A549 (cell line): Measurements from ENCODE around the gene TRAPPC2L. TPM values are rescaled to one million over a fixed set of nuclear protein-coding genes. Genes with fewer than 3 reads are reported as not detected.

Experiments used
- ATAC-seq, 2 experiments: fragments of 200-7000 bp in 1 of 2; fragments of >200 bp in 1 of 2; cut with Nextera tagmentation in 1 of 2; cut with Tn5 transposase in 1 of 2; 3 replicates each; pipeline versions ENCODE4 v1.8.0 to v1.9.1; 2018 to 2020; ENCODE audit warnings: mild to moderate bottlenecking in 1 of 2, moderate library complexity in 1 of 2
- CTCF ChIA-PET: fragments of 300-600 bp; sonication (Branson Sonifier 250); formaldehyde crosslinking; extraction: SDS; loops from one replicate; lab custom pipeline; 2021; ENCODE audit warnings: antibody characterized with exemption, inconsistent platforms; lab: Yijun Ruan, JAX
- POLR2A ChIA-PET: fragments of 350-600 bp; formaldehyde crosslinking; extraction: SDS; loops from one replicate; lab custom pipeline; 2021; ENCODE audit warnings: antibody characterized with exemption, inconsistent platforms; lab: Yijun Ruan, JAX
- DNase-seq, 2 experiments: peaks; one replicate each; pipeline versions ENCODE4 v3.0.0 to v3.0.0-alpha.2; 2011 to 2016; ENCODE audit warnings: low read depth in 1 of 2, low spot score in 1 of 2
- FAIRE-seq: peaks from 2 replicates; lab custom pipeline; 2011; peaks lifted over from hg19 to GRCh38; lab: Jason Lieb, UNC
- H3K27ac ChIP-seq, 2 experiments: fragments of >200 bp; sonication (Bioruptor Twin); formaldehyde crosslinking; 3 replicates each; pipeline ENCODE4 v1.5.1; 2016 to 2017
- H3K4me1 ChIP-seq: fragments of >200 bp; sonication (Bioruptor Twin); formaldehyde crosslinking; 3 replicates; pipeline ENCODE4 v1.6.1; 2016
- H3K4me2 ChIP-seq: fragments of >200 bp; sonication (Bioruptor Twin); formaldehyde crosslinking; 3 replicates; pipeline ENCODE4 v1.6.1; 2016
- H3K4me3 ChIP-seq: fragments of >200 bp; sonication (Bioruptor Twin); formaldehyde crosslinking; 3 replicates; pipeline ENCODE4 v1.5.1; 2016
- H3K9me3 ChIP-seq: fragments of >200 bp; sonication (Bioruptor Twin); formaldehyde crosslinking; 3 replicates; pipeline ENCODE4 v1.6.1; 2016
- CHD4 ChIP-seq: fragments of 200-600 bp; sonication (generic); IDR thresholded peaks from 2 replicates; pipeline ENCODE4 v1.6.1; 2016; ENCODE audit warnings: antibody characterized with exemption, mild to moderate bottlenecking, borderline replicate concordance
- ESRRA ChIP-seq: fragments of 150-350 bp; IDR thresholded peaks from 2 replicates; pipeline ENCODE4 v1.6.1; 2014; ENCODE audit warnings: mild to moderate bottlenecking, low read length, borderline replicate concordance
- FOSL2 ChIP-seq, 2 experiments: fragments of 450-650 bp in 1 of 2; fragments of >200 bp in 1 of 2; sonication (Bioruptor Twin) in 1 of 2; formaldehyde crosslinking; IDR thresholded peaks; 2 replicates each; pipeline versions ENCODE4 v1.5.0 to v1.6.1; 2016 to 2020; ENCODE audit warnings: mild to moderate bottlenecking in 1 of 2, moderate library complexity in 1 of 2
- HOXA7 ChIP-seq: fragments of 250-450 bp; sonication (Bioruptor Pico); IDR thresholded peaks from 2 replicates; pipeline ENCODE4 v1.5.0; 2020; ENCODE audit warnings: mild to moderate bottlenecking, moderate library complexity
- JUN ChIP-seq, 2 experiments: fragments of >200 bp; sonication (Bioruptor Twin); formaldehyde crosslinking; IDR thresholded peaks; 2 replicates in 1 of 2; 3 replicates in 1 of 2; pipeline ENCODE4 v1.6.1; 2016 to 2017
- KDM5A ChIP-seq: fragments of 200-600 bp; sonication (generic); IDR thresholded peaks from 2 replicates; pipeline ENCODE4 v1.6.1; 2016; ENCODE audit warnings: antibody characterized with exemption, mild to moderate bottlenecking
- MAFK ChIP-seq: fragments of 450-650 bp; IDR thresholded peaks from 2 replicates; pipeline ENCODE4 v1.6.1; 2014; ENCODE audit not compliant: partially characterized antibody
- MYC ChIP-seq: IDR thresholded peaks from 2 replicates; pipeline ENCODE4 v1.6.1; 2012; ENCODE audit warnings: mild to moderate bottlenecking, inconsistent platforms, low read length, improper control_type of control experiment, borderline replicate concordance
- NPAS2 ChIP-seq: fragments of 250-450 bp; sonication (Bioruptor Pico); IDR thresholded peaks from 2 replicates; pipeline ENCODE4 v1.8.0; 2022; ENCODE audit warnings: mild to moderate bottlenecking, moderate library complexity, borderline replicate concordance
- NR3C1 ChIP-seq: fragments of >200 bp; sonication (Bioruptor Twin); formaldehyde crosslinking; IDR thresholded peaks from 3 replicates; pipeline ENCODE4 v1.6.1; 2017
- PHF8 ChIP-seq: fragments of 200-600 bp; sonication (generic); IDR thresholded peaks from 2 replicates; pipeline ENCODE4 v1.6.1; 2016; ENCODE audit warnings: low read depth, mild to moderate bottlenecking, antibody characterized with exemption, moderate library complexity, borderline replicate concordance
- POLR2A ChIP-seq: IDR thresholded peaks from 2 replicates; pipeline ENCODE4 v1.6.1; 2012; ENCODE audit warnings: mild to moderate bottlenecking, low read length
- RAD21 ChIP-seq, 2 experiments: fragments of >200 bp in 1 of 2; sonication (Bioruptor Twin) in 1 of 2; formaldehyde crosslinking in 1 of 2; IDR thresholded peaks in 1 of 2; conservative IDR thresholded peaks in 1 of 2; 2 replicates in 1 of 2; 3 replicates in 1 of 2; pipeline ENCODE4 v1.6.1; 2012 to 2018; ENCODE audit warnings: inconsistent platforms in 1 of 2
- ZFP36 ChIP-seq: fragments of 450-650 bp; IDR thresholded peaks from 2 replicates; pipeline ENCODE4 v1.6.1; 2014; ENCODE audit warnings: borderline replicate concordance; ENCODE audit not compliant: partially characterized antibody
- WGBS: methylation state at CpG from one replicate; pipeline ENCODE4 v1.1.6; 2017; ENCODE audit errors: missing lambda C conversion rate; 5-methylcytosine and 5-hydroxymethylcytosine counted together
- polyA plus RNA-seq, 4 experiments: library from polyadenylated mRNA; depleted of rRNA in 3 of 4; stranded (reverse); fragments of >200 nt; fragmentation: RNase III in 1 of 4; extraction: RNeasy Plus Mini Kit Qiagen cat#74134 plus additional on column Dnase treatment in 1 of 4; gene quantifications; 2 replicates in 3 of 4; 3 replicates in 1 of 4; pipeline ENCODE4 v1.2.3, GENCODE V29; 2011 to 2017
- TF ChIP-seq, protein P1 (sequence below): IDR thresholded peaks from 2 replicates; pipeline ENCODE4 v1.6.1; 2012
- TF ChIP-seq, protein P2 (sequence below): fragments of >200 bp; sonication (Bioruptor Twin); formaldehyde crosslinking; IDR thresholded peaks from 2 replicates; pipeline ENCODE4 v1.6.1; 2016
- TF ChIP-seq, protein P3 (sequence below): fragments of 250-450 bp; sonication (Bioruptor Pico); IDR thresholded peaks from 2 replicates; pipeline ENCODE4 v1.5.0; 2021; ENCODE audit warnings: mild to moderate bottlenecking, moderate library complexity, borderline replicate concordance

The TRAPPC2L gene
- polyA plus RNA-seq, 2 of the 4 experiments (the other 2 are of a cell fraction) = 70.3 to 80.2 TPM

DNA sequence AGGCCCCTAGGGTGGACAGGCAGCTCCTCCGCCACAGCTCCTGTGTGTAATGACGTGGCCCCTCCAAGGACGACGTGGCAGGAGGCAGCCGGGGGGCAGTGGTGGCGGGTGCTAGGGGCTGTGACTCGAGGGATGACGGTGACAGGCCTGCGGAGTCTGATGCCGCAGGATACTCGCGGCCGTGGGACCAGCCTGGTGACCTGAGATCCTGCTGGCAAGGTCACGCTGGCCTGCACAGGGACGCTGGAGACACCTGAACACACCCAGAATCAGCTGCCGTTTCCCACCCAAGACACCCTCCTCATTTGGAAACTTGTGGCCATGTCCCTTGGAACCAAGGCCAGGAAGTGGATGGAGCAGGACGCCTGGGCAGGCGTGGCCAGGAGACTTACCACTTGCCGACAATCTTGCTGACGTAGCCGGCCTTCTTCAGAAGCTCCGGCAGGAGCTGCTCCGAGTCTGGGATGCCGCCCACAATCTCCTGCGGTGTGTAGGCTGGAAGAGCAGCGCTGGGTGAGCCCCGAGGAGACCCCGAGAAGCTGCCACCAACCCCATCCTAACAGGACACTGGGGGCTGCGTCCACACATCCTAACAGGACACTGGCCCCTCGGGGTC, 16.2 kb upstream of the TRAPPC2L start (continued):
- TF ChIP-seq MAFK = no peak
- TF ChIP-seq, all 56 proteins: peak for 0

DNA sequence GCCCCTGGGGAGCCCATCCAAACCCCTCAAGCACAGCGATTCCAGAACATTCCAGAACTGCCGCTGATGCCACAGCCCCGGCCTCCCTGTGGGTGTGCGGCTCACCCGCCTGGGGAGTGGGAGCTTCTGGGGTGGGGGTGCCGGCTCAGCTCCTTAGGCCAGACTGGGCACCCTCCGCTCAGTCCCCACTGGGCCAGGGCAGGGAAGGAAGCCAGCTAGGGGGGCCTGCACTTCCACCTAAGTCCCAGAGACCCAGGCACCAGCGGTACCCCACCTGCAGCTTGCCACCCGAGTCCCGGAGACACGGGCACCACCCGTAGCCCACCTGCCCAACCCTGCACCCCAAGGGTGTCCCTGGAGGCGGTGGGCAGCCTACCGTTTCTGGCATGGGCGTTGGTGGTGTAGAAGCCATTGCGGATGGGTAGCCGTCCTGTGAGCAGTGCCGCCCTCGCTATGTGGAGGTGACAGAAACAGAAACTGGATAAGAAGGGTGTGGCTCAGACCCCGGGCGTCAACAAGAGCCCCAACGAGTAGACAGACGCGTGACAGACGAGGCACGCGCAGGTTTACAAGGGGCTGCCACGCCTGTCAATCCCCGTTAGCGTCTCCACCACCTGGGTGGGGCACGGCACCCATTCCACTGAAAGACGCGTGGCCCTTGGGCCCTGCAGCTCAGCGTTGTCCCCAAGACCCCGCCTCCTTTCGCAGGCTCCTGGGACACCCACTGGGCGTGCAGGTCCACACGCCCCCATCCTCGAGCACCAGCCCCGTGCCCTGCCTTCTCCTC, 15.2 kb upstream of the TRAPPC2L start:
- ChIA-PET CTCF (interaction anchor here (0.9 to 2.2 kb wide), 3 partner anchors 15 to 104 kb away, joined by 3 to 8 read pairs (median 4); partner anchors contain the start of genes GALNS and TRAPPC2L), POLR2A (no interaction called here)
- Histone ChIP-seq H3K4me1 (no peaks in the 10 kb centered on the region), H3K27ac (no peak overlapping the region), H3K9me3 (no peaks in the 10 kb centered on the region)
- WGBS = 91% methylated on average over 37 of the region's 40 CpGs
- FAIRE-seq (no peak), DNase-seq (no peak)
- TF ChIP-seq NPAS2 (CRISPR knock-in tag) = no peak
- no peak for TF ChIP-seq FOSL2 (IDR thresholded peaks at IDR 0.05)
- TF ChIP-seq FOSL2 (CRISPR knock-in tag; IDR thresholded peaks at IDR 0.05) = no peak
- no peak for TF ChIP-seq NR3C1
- TF ChIP-seq POLR2A = no peak
- TF ChIP-seq HOXA7 (CRISPR knock-in tag) = no peak
- no peak for TF ChIP-seq PHF8
- TF ChIP-seq MAFK = no peak
- TF ChIP-seq, all 56 proteins: peak for 0
- no peak for ATAC-seq
- Histone ChIP-seq H3K4me3 (no peak overlapping the region), H3K4me2 (no peak overlapping the region)

DNA sequence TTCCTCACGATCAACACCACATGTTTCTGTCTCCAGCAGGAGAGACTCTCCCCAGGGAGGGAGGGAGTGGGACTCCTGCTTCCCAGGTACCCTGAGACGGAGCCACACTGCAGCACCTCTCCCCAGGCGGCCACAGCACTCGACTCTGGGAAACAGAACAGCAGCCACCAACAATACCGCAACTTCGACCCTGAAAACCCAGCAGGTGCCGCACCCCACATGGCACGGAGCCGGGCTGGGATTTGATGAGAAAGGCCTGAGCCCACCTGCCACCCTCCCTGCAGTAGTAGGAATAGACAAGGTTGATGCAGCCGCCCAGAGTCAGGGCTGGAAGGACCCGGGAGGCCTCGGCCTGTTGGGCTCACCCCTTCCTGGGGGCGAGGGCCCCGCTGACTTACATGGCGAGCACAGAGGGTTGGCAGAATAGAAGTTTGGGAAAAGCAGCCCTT, 14.6 kb upstream of the TRAPPC2L start:
- ChIA-PET CTCF (no interaction called here), POLR2A (no interaction called here)
- no peaks in the 10 kb centered on the region for H3K9me3 ChIP-seq
- no peak for TF ChIP-seq MYC
- TF ChIP-seq, protein P1, sequence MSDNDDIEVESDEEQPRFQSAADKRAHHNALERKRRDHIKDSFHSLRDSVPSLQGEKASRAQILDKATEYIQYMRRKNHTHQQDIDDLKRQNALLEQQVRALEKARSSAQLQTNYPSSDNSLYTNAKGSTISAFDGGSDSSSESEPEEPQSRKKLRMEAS = no peak
- TF ChIP-seq KDM5A = no peak
- TF ChIP-seq, protein P2, sequence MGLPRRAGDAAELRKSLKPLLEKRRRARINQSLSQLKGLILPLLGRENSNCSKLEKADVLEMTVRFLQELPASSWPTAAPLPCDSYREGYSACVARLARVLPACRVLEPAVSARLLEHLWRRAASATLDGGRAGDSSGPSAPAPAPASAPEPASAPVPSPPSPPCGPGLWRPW = no peak
- TF ChIP-seq ZFP36 = no peak
- TF ChIP-seq CHD4 = no peak
- TF ChIP-seq, protein P3, sequence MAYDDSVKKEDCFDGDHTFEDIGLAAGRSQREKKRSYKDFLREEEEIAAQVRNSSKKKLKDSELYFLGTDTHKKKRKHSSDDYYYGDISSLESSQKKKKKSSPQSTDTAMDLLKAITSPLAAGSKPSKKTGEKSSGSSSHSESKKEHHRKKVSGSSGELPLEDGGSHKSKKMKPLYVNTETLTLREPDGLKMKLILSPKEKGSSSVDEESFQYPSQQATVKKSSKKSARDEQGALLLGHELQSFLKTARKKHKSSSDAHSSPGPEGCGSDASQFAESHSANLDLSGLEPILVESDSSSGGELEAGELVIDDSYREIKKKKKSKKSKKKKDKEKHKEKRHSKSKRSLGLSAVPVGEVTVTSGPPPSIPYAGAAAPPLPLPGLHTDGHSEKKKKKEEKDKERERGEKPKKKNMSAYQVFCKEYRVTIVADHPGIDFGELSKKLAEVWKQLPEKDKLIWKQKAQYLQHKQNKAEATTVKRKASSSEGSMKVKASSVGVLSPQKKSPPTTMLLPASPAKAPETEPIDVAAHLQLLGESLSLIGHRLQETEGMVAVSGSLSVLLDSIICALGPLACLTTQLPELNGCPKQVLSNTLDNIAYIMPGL (CRISPR knock-in tag) = no peak
- no peak for TF ChIP-seq ESRRA
- TF ChIP-seq JUN (IDR thresholded peaks at IDR 0.05) = no peak
- no peak for TF ChIP-seq HOXA7 (CRISPR knock-in tag)
- no peak for TF ChIP-seq NPAS2 (CRISPR knock-in tag)
- no peak for TF ChIP-seq RAD21 (conservative IDR thresholded peaks at IDR 0.05 in 1 of 2, IDR thresholded peaks at IDR 0.05 in 1 of 2)
- no peak overlapping the region for H3K27ac ChIP-seq
- H3K4me3 ChIP-seq = no peak overlapping the region
- H3K4me2 ChIP-seq = no peak overlapping the region
- FAIRE-seq (no peak), DNase-seq (no peak), ATAC-seq (no peak)
- no peaks in the 10 kb centered on the region for H3K4me1 ChIP-seq
- WGBS = 88% methylated on average over 15 of the region's 15 CpGs
